GM21786 (cell line): ENCODE results near the gene ZBP1.

Experiments used
- ATAC-seq: cut with Tn5 transposase; IDR thresholded peaks from one replicate; pipeline ENCODE4 v1.9.1; 2021; ENCODE audit not compliant: unreplicated experiment

The ZBP1 gene, protein sequence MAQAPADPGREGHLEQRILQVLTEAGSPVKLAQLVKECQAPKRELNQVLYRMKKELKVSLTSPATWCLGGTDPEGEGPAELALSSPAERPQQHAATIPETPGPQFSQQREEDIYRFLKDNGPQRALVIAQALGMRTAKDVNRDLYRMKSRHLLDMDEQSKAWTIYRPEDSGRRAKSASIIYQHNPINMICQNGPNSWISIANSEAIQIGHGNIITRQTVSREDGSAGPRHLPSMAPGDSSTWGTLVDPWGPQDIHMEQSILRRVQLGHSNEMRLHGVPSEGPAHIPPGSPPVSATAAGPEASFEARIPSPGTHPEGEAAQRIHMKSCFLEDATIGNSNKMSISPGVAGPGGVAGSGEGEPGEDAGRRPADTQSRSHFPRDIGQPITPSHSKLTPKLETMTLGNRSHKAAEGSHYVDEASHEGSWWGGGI

DNA sequence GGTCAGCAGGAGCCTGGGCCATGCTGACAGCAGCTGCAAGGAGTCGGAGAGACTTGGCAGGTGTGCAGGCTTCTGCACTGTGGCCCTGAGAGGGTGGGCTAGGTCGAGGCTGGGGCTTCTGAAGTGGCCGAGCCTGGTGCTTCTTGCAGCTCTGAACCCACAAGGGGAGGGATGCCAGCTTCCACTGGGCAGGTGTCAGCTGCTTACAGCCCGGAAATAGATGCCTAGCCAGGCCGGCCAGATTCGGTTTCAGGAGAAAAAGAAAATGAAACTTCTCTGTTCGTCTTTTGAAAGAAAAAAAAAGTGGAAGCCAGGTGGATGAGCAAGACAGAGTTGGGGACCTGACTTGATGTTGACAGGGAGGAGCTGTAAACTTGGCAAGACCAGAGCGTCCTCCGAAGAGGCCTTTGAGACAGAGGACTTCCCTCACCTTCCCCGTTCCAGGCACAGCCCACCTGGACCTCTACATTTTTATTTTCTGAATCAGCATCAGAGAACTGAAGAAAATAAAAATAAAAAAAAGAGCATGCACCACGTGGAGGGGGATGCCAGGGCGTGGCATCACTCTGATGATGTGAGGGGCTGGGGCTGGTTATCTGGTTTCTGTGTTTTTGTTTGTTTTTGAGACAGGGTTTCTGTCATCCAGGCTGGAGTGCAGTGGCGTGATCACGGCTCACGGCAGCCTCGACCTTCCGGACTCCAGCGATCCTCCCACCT, at the start of gene ZBP1:
ZBP1 (minus strand) TSS at position 153 of the 717 bp plus-strand sequence; CDS start at position 22, 131 bp downstream.
- ATAC-seq: peak; percentile 52

DNA sequence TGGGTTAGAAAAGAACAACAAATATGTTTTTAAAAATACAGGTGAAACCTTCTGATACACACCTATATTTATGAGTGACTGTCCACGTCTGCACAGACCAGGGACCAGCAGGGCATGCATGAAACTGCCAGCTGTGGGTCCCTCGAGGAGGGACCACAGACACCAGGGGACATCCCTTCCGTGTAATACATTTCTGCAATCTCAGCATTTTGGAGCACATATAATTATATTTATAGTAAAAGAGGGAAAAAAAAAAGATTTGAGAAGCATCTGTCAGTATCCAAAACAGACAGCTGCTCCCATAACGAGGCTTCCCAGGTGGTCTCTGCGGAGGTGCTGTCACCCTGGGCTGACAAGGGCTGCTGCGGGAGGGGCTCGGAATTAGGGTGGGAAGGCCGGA, 49.4 kb upstream of the ZBP1 start:
- no peak for ATAC-seq

DNA sequence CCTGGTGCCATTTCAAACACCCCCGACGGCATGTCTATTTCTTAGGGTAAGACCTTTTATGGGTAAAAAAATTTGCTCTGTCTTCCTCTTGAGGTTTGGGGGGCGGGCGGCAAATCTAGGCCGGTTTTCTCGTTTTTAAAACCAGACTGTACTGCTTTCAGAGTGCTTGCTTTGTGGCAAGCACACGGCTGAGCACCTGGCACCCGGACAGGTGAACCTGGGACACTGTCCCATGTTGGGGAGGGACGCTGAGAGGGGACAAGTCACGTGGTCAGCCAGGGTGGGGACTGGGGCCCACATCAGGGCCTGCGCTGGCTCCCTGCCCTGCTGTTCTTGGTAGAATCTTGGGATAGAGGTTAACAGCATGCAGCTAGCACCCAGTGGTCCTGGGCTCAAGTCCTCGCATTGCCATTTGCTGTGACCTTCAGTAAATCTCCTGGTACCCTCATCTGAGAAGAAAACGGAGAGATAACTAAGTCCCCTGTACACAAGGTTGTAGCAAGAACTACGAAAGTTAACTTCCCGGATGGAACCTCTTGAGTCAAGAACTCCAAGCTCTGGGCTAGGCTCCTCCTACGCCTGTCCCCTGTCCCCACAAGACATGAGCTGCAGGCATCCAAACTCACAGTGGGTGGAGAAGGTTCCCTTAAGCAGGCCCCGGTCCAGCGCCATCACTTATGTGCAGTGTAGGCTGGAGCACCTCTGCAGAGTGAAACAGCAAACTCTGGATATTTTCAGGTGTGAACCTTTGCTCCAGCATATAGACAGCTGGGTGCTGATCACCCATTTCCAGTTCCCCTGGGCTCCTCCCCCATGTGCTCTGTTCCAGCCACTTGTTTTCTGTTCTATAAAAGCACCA, 47.9 kb upstream of the ZBP1 start:
- ATAC-seq: no peak

DNA sequence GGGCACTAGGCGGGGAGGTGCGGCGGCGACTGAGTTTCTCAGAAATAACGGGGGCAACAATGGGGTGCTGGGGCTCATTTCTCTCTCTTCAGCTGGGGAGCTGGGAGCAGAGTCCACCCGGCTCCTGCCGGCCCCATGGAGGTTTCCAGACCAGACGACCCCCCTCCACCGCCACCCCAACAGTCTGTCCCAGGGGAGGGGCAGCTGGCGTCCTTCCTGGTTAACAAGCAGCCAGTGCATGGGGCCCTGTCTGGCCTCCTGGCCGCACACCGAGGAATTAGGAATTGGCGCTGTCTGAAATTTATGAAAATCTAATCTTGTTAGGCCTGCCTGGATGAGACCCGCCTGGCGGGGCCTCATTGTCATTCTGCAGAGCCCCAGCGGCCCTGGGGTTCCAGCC, 47.2 kb upstream of the ZBP1 start:
- ATAC-seq: no peak

DNA sequence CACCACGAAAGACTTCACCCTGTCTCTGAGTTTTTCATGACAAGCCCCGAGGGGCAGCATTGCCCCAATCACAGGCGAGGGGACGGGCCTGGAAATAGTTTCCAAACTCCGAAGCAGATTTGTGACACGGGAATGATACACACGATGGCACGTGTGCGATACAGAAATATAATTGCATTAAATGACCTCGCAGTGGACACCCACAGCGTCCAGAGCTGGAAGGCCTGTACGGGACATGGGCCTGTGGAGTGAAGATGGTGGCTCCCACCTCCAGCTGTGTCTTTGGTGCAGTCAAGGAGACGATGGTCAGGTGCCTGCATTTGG, 46.6 kb upstream of the ZBP1 start:
- ATAC-seq: no peak

DNA sequence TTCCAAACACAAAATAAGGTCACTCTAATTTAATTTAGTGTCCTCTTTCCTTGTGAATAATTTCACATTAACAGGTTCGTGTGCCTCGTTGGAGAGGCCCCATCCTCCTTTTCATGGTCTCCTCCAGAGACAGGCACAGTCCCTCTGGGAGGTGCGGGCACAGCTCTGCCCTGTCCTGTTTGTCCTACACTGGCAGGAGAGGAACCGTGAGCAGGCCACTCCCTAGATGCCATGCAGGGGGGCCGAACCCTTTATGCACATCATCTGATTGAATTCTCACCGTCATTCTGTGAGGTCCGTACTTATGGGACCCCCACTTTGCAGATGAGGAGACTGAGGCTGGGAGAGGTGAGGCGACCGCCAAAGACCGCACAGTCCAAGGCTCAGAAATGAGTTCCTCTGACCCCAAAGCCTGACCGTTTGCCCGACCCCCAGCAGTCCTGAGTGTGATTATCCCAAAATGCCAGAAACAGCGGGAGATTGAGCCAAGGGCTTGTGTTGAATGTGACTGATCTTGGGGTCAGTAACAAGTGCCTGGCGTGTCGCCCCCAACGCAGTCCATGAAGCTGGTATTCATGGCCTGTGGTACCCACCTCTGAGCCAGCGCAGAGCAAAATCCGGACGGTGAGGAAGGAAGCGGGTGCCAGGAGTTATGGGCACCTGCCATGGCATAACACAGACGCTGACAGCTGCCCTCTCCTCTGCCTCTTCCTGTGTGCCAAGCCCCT, 46.0 kb upstream of the ZBP1 start:
- ATAC-seq: no peak

DNA sequence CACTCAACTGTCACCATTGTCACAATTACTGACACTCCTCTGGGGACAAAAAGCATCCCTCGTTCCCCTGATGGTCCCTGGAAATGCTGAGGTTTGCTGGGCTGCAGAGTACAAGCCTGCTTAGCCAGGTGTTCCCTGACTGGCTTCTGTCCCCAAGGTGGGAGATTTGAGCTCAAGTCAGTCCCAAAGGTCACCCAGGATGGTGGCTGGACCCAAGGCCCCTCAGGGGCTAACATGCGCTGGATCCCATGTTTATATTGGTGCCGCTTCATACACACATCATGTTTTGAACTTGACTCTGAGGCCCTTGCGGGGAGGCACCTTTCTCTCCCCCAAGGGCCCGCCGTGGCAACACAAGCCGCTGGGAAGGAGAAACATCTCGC, 45.4 kb upstream of the ZBP1 start:
- ATAC-seq: no peak

DNA sequence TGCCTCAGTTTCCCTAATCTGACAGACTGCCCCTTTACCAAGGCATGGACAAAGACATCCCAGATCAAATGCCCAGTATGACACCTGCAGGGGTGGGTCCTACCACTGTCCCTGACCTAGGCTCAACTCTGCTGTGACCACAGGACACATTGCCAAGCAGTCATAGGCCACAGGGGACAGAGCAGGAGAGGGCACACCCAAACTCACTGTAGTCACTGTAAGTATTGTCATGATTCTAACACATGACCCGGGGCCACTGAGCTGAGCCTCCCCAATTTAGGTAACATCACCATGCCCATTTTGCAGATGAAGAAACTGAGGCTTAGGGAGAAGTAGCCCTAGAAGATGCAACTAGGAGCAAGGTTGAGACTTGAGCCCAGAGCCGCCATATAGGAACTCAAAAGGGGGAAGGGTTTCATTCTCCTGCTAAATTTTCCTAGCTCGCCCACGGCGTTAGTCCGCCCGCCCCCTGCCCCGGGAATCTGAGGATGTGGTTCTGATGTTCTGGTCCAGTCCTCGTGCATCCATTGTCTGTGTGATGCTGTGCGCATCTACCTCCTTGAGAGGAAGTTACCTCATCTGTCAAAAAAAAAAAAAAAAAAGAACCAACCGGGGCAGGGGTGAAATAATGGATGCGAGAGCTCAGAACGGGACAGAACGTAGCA, 44.8 kb upstream of the ZBP1 start:
- ATAC-seq: no peak

DNA sequence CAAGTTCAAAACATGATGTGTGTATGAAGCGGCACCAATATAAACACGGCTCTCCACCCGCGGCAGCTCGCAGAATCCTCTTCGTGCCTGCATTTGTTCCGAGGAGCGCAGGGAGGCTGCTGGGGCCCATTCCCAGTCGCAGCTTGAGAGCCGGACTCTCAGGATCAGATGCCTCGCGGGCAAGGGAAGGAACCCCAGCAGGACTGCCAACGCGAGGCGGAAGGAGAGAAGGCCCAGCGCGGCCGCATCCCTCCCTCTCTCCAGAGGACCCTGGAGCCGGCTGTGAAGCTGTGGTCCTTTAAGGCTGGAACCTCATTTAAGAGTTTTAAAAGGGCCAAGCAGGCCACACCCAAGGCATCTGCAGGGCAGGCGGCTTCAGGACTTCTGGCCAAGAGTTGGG, 44.2 kb upstream of the ZBP1 start:
- no peak for ATAC-seq

DNA sequence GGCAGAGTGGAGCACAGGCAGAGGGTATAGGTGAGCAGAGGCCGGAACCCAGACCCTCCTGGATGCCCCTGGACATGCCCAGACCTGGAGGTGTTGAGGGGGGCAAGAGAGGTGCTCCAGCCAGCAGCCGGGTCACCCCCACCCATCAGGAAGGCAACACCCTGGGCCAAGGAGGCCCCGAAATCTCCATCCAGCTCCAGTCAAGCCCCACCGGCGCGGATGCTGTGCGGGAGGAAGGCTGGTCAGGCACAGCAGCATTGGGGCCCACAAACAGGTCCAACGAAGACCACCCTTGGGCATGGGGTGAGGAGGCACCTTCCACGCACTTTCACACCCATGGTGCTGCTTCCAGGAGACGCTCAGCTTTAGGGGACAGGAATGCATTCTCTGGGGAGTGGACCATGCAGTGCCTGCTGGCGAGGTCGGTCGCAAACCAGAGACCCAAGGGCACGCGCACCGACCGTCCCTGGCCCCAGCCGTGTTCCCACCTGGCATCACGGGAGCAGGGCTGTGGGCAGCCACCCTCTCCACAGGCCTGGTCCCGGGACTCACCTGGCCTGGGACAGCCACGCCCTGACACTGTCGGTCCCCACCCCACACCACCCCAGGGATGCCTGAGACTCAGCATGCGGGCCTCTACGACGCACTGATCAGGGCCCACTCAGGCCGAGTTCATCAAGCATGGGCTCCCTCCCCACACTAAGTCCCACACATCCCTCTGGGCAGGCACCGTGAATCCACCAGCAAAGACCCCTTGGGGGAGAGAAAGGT, 43.6 kb upstream of the ZBP1 start:
- no peak for ATAC-seq

DNA sequence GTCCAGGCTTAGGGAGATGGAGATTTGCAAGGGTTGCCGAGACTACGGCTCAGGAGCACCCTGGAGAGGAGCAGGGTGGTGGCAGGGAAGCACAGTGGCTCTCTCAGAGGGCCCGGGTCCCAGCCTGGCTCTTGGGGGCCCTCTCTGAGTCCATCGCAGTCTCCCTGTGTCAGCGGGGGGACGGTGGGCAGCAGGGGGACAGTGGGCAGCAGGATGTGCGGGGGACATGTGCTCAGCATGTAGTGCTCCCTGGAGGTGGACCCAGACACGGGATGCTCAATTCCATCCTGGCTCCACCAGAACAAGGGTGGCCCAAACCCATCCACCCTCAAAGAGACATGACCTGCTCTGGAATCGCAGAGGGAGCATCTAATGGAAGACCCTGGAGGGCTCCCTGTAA, 43.0 kb upstream of the ZBP1 start:
- no peak for ATAC-seq

DNA sequence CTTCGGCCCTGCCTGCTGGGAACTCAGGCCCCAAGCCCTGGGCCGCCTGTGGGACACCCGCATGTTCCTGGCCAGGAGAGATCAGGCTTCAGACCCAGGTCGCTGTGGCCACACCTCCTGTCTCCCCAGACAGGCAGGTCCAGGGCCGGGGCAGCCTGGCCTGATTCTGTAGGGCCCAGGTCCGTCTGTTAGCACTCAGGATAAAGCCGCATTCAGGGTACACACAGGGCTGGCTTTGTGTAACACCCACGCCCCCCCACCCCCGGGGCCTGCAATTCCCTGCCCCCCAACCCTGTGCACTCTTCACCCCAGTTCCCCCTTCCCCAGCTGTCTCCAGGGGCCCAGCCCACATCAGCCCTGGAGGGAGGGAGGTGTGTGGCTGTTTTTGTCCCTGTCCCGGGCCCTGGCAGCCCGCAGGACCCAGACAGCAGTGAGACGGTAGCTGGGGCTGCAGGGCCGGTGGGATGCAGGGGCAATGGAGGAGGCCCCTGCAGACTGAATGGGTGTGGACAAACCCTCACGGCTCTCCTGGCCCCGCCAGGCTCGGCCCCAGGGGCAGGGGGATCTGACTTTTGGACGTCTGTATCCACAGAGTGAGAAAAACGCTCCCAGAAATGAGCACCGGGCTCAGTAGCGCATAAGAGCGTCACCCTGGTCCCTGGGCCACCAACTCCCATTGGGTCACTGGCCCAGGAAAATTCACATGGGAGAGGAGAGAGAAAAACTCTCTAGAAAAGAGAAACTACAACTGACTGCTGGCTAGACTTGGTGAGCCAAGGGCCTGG, 42.4 kb upstream of the ZBP1 start:
- no peak for ATAC-seq

DNA sequence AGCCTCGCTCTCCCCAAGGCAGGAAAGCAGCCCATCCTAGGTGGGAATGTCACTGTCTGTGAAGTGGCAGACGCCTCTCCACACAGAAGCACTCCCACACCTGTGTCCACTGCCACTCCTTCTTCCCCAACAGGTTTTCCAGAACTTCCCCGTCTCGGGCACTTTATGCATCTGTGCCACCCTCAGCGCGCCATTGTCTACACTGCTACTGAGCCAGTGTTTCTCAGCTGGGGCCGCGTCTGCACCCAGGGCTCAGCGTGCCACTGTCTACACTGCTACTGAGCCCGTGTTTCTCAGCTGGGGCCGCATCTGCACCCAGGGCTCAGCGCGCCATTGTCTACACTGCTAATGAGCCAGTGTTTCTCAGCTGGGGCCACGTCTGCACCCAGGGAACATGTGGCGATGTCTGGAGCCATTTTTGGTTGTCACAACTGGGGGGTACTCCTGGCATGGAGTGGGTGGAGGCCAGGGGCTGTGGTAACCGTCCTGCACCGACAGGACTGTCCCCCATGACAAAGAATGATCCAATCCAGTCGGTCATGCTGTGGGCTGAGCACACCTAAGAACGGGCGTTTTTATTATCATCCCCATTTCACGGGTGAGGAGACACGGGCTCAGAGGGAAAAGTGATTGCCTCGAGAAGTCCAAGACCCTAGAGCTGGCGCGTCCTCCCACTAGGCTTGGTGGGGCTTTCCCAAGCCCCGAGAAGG, 41.7 kb upstream of the ZBP1 start:
- no peak for ATAC-seq

DNA sequence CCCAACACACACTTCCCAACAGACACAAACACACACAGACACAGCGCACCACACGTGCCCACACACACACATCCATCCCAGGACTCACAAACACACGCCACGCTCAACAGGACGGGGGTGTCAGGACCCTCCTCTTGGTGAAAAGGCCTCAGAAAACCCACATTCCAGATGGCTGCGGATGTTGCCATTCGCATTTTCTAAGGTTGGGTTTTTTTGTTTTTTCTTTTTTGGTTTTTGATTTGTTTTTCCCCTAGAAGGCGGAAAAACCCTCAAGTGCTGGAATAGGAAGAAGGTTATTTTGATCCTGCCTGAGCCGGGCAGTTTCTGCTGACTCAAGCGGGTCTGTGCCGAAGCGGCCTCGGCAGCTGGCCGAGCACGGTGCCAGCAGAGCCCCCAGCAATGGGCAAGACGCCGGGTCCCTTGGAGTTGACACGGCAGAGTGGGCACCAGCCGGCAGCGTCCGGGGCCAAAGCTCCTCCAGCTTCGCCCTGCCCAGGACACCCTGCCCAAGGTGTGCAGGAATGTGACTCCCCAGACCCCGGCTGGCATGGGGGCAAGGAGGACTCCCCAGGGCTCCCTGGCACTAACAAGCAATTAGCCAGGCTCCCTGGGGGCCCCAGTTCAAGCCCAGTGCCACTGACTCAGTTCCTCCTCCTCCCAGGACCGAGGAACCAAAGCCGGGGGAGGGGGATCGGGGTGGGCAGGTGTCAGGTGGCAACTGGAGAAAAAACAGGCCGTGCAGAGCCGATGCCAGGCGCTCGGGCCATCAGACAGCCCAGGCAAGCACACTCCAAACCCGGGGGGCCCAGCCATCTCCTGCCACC, 40.9 kb upstream of the ZBP1 start:
- no peak for ATAC-seq

DNA sequence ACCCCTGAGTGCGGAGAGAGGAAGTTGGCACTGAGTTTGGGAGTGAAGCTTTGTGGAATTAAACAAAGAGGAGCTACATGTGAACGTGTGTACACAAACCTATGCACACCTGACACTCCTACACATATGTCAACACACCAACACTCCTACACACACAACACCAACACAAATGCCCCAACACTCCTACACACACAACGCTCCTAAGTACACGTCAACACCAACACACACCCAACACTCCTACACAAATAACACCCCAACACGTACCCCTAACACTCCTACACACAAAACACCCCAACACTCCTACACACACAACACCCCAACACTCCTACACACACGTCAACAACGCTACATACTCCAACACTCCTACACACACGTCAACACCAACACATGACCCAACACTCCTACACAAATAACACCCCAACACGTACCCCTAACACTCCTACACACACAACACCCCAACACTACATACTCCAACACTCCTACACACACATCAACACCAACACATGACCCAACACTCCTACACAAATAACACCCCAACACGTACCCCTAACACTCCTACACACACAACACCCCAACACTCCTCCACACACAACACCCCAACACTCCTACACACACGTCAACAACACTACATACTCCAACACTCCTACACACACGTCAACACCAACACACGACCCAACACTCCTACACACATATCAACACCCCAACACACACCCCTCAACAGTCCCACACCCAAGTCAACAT, 40.1 kb upstream of the ZBP1 start:
- no peak for ATAC-seq

DNA sequence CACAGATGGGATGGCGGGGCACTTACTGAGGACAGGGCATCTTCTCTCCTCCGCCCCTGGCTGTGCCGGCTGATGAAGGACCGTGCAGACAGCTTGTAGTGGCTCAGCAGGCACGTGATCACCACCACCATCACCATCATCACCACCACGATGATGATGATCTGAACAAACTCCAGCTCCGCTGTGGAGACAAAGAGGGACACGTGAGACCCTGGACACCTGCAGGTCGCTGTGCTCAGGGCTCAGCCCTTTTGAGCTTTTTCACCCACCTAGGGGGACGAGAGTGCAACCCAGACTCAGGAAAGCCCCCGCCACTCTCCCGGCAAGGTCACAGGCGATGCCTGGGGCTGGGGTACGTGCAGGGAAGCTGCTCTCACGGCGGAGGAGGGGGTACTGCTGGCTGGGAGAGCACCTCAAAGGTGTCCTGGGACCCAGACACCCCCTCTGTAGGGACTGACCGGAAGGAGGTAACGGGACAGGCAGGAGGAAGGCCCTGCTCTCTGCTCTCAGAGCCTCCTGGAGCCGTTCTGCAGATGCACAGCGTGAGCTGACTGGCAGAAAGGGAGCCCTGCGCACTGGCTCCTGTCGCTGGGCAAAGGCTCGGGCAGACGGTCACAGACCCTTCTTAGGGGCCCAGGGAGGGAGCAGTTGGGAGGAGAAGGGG, 39.4 kb upstream of the ZBP1 start:
- ATAC-seq: no peak
